GM21423 (cell line): ENCODE measurements around the gene SLC9A1.
"Not testable (repeated sequence)": the region's sequence is repeated elsewhere in the genome, so short reads cannot be mapped to it uniquely, and the experiment has no call there.

Source experiments
- ATAC-seq: cut with Tn5 transposase; IDR thresholded peaks from one replicate; pipeline ENCODE4 v1.9.1; 2021; ENCODE audit warnings: mild to moderate bottlenecking, moderate library complexity; ENCODE audit not compliant: unreplicated experiment

Gene SLC9A1

GRCh38 chr1:27154991-27155781, at the start of gene SLC9A1:
TSS of gene SLC9A1 (minus strand) at chr1:27155125. CDS start at chr1:27154334, 791 bp downstream.
- peak; percentile 91 for ATAC-seq

GRCh38 chr1:27203946-27204345, 49.0 kb upstream of the SLC9A1 start:
- no peak for ATAC-seq

- ATAC-seq, result no peak
These were observed 46.4 kb upstream of the SLC9A1 start for GRCh38 chr1:27201295-27201694.

GRCh38 chr1:27193194-27193593, 38.3 kb upstream of the SLC9A1 start:
- no peak for ATAC-seq

- no peak for ATAC-seq
These were observed 37.2 kb upstream of the SLC9A1 start for GRCh38 chr1:27192039-27192529.

GRCh38 chr1:27184665-27185064, 29.7 kb upstream of the SLC9A1 start:
- ATAC-seq, result not testable (repeated sequence)

GRCh38 chr1:27179979-27180378, 25.1 kb upstream of the SLC9A1 start:
- ATAC-seq, result no peak

- ATAC-seq, result no peak
These were observed 24.5 kb upstream of the SLC9A1 start for GRCh38 chr1:27179379-27179778.

GRCh38 chr1:27176954-27177353, 22.0 kb upstream of the SLC9A1 start:
- ATAC-seq, result no peak

GRCh38 chr1:27176323-27176722, 21.4 kb upstream of the SLC9A1 start:
- ATAC-seq, result no peak

GRCh38 chr1:27172992-27173391, 18.1 kb upstream of the SLC9A1 start:
- ATAC-seq, result not testable (repeated sequence)

- no peak for ATAC-seq
These were observed 12.0 kb upstream of the SLC9A1 start for GRCh38 chr1:27166929-27167328.

GRCh38 chr1:27166351-27166802, 11.5 kb upstream of the SLC9A1 start:
- ATAC-seq, result no peak

- ATAC-seq, result no peak
These were observed 8.2 kb upstream of the SLC9A1 start for GRCh38 chr1:27163093-27163492.

- no peak for ATAC-seq
These were observed 7.2 kb upstream of the SLC9A1 start for GRCh38 chr1:27162090-27162489.

- peak; percentile 78 for ATAC-seq
These were observed 6.7 kb upstream of the SLC9A1 start for GRCh38 chr1:27161594-27161993.

GRCh38 chr1:27157194-27157593, 2.3 kb upstream of the SLC9A1 start:
- ATAC-seq, result no peak

- ATAC-seq, result no peak
These were observed 395 bp downstream of the SLC9A1 start for GRCh38 chr1:27154469-27154990.

GRCh38 chr1:27153927-27154358, 982 bp downstream of the SLC9A1 start:
- ATAC-seq, result no peak

- no peak for ATAC-seq
These were observed 1.4 kb downstream of the SLC9A1 start for GRCh38 chr1:27153549-27153886.

- no peak for ATAC-seq
These were observed 1.9 kb downstream of the SLC9A1 start for GRCh38 chr1:27152829-27153548.
